Trophoblast cell (in vitro differentiated cells and primary cell): ENCODE results near the gene DLX2.
A peak's percentile ranks its signal among the peaks of the same experiment; 100 is the strongest.

Experiments
- DNase-seq, 2 donors: peaks; one replicate each; pipeline ENCODE4 v3.0.0-alpha.2; 2016
- H2AFZ ChIP-seq: 2 replicates; pipeline ENCODE4 v1.6.1; 2013; ENCODE audit warnings: low read length, moderate library complexity, mild to moderate bottlenecking; ENCODE audit not compliant: insufficient read depth, poor library complexity
- H2AK5ac ChIP-seq: 2 replicates; pipeline ENCODE4 v1.6.1; 2013; ENCODE audit warnings: mild to moderate bottlenecking, low read length
- H2BK120ac ChIP-seq: 2 replicates; pipeline ENCODE4 v1.6.1; 2013; ENCODE audit warnings: low read length, mild to moderate bottlenecking, moderate library complexity; ENCODE audit not compliant: insufficient read depth, poor library complexity
- H2BK12ac ChIP-seq: 2 replicates; pipeline ENCODE4 v1.6.1; 2013; ENCODE audit warnings: mild to moderate bottlenecking, low read length, moderate library complexity
- H2BK5ac ChIP-seq: 2 replicates; pipeline ENCODE4 v1.6.1; 2013; ENCODE audit warnings: low read length, low read depth, moderate library complexity, mild to moderate bottlenecking; ENCODE audit not compliant: poor library complexity
- H3K14ac ChIP-seq: 2 replicates; pipeline ENCODE4 v1.6.1; 2013; ENCODE audit warnings: mild to moderate bottlenecking, low read length
- H3K18ac ChIP-seq: 2 replicates; pipeline ENCODE4 v1.6.1; 2013; ENCODE audit warnings: mild to moderate bottlenecking, low read length
- H3K23ac ChIP-seq: 2 replicates; pipeline ENCODE4 v1.6.1; 2013; ENCODE audit warnings: low read length
- H3K27ac ChIP-seq: 2 replicates; pipeline ENCODE4 v1.5.1; 2013; ENCODE audit warnings: low read depth, mild to moderate bottlenecking, inconsistent platforms, low read length, moderate library complexity
- H3K27me3 ChIP-seq: 2 replicates; pipeline ENCODE4 v1.6.1; 2013; ENCODE audit warnings: inconsistent platforms, mild to moderate bottlenecking, low read length, moderate library complexity; ENCODE audit not compliant: insufficient read depth
- H3K36me3 ChIP-seq, 2 experiments: 1 replicate in 1 of 2; 2 replicates in 1 of 2; pipeline ENCODE4 v1.6.1; 2013; ENCODE audit warnings: low read length in 2 of 2, mild to moderate bottlenecking in 2 of 2, moderate library complexity in 1 of 2; ENCODE audit not compliant: insufficient read depth in 2 of 2, control insufficient read depth in 1 of 2
- H3K4ac ChIP-seq: 2 replicates; pipeline ENCODE4 v1.6.1; 2013; ENCODE audit warnings: low read depth, mild to moderate bottlenecking, low read length, moderate library complexity
- H3K4me1 ChIP-seq, 2 experiments: 1 replicate in 1 of 2; 2 replicates in 1 of 2; pipeline ENCODE4 v1.6.1; 2013; ENCODE audit warnings: low read length in 2 of 2, mild to moderate bottlenecking in 2 of 2, moderate library complexity in 1 of 2; ENCODE audit not compliant: insufficient read depth in 2 of 2, control insufficient read depth in 1 of 2
- H3K4me2 ChIP-seq: 2 replicates; pipeline ENCODE4 v1.6.1; 2013; ENCODE audit warnings: inconsistent platforms, mild to moderate bottlenecking, low read length, moderate library complexity
- H3K4me3 ChIP-seq: 2 replicates; pipeline ENCODE4 v1.5.1; 2013; ENCODE audit warnings: mild to moderate bottlenecking, low read depth, low read length, inconsistent platforms
- H3K79me1 ChIP-seq: one replicate; pipeline ENCODE4 v1.6.1; 2013; ENCODE audit warnings: low read length
- H3K79me2 ChIP-seq: 2 replicates; pipeline ENCODE4 v1.6.1; 2013; ENCODE audit warnings: low read length, mild to moderate bottlenecking; ENCODE audit not compliant: control insufficient read depth, insufficient read depth, poor library complexity
- H3K9ac ChIP-seq: 2 replicates; pipeline ENCODE4 v1.6.1; 2013; ENCODE audit warnings: mild to moderate bottlenecking, low read length
- H3K9me3 ChIP-seq: 2 replicates; pipeline ENCODE4 v1.6.1; 2013; ENCODE audit warnings: low read depth, mild to moderate bottlenecking, control low read depth, inconsistent platforms, low read length; ENCODE audit not compliant: insufficient read depth
- H4K12ac ChIP-seq: 2 replicates; pipeline ENCODE4 v1.6.1; 2013; ENCODE audit warnings: low read depth, mild to moderate bottlenecking, low read length, moderate library complexity
- H4K8ac ChIP-seq: 2 replicates; pipeline ENCODE4 v1.6.1; 2013; ENCODE audit warnings: low read depth, mild to moderate bottlenecking, low read length, moderate library complexity
- H4K91ac ChIP-seq: one replicate; pipeline ENCODE4 v1.6.1; 2013; ENCODE audit warnings: low read depth, mild to moderate bottlenecking, low read length, moderate library complexity
- WGBS: extraction: QIAGEN DNeasy Blood & Tissue Kit; methylation state at CpG from one replicate; pipeline ENCODE4 v1.1.7; 2013; ENCODE audit warnings: missing lambda C conversion rate; ENCODE audit not compliant: insufficient read length, insufficient coverage; ENCODE audit errors: extremely low coverage; 5-methylcytosine and 5-hydroxymethylcytosine counted together

DLX2 gene

DNA sequence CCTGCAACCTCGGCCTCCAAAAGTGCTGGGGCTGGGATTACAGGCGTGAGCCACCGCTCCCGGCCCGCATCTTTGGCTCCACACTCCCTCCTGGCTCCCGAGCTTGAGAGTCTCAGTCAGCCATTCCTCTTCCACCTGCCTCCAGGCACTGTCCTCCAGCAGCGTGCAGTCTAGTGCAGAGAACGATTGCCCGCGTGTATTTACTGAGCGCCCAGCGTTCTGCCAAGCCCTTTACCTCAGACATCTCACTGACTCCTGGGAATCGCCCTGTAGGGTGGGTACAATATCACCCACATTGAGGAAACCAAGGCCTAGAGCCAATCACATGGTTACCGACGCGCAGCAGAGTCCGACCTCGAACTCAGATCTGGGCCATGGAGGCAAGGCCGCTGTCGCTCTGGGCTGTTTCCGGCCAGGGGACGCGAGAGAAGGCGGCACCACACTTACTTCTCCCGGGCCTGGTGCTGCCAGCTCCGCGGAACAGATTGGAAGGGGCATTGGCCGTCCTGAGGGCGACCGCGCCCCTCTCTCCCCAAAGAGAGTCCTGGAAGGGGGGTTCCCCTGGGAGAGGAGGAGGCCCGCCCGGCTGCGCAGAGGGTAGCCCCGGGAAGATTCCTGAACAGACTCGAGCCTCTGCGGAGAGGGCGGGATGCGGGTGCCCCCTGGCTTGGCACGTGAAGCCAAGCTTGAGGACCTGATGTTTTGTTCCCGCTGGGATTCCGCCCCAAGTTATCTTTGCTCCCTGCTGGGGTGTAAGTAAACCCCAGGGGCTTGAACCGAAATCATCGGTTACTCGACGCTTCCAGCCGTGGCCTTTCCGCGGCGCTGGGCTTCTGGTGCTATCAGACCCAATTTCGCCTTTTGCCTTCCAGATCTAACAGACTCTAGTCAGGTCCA lies 5.2 kb upstream of the DLX2 start:
- Histone ChIP-seq H2AK5ac (no peak overlapping the region), H2BK120ac (no peak overlapping the region), H3K18ac (no peak overlapping the region), H3K79me1 (no peaks in the 10 kb centered on the region), H3K4me3 (no peak overlapping the region), H3K23ac (no peak overlapping the region), H4K12ac (no peak overlapping the region), H3K4me2 (no peak overlapping the region), H2AFZ (no peak overlapping the region), H4K8ac (no peak overlapping the region), H3K79me2 (no peaks in the 10 kb centered on the region), H3K9me3 (no peaks in the 10 kb centered on the region), H3K4ac (no peak overlapping the region), H2BK5ac (no peak overlapping the region), H3K9ac (no peak overlapping the region), H4K91ac (no peak overlapping the region), H3K27me3 (peaks cover 8% of the 10 kb centered on the region), H2BK12ac (no peak overlapping the region), H3K36me3 (no peaks in the 10 kb centered on the region), H3K27ac (no peak overlapping the region), H3K14ac (no peak overlapping the region), H3K4me1 (peaks cover 9 to 25% of the 10 kb centered on the region in 2 experiments)
- DNase-seq: no peak
- WGBS: no CpG with 5 or more reads among the region's 51 CpGs

DNA sequence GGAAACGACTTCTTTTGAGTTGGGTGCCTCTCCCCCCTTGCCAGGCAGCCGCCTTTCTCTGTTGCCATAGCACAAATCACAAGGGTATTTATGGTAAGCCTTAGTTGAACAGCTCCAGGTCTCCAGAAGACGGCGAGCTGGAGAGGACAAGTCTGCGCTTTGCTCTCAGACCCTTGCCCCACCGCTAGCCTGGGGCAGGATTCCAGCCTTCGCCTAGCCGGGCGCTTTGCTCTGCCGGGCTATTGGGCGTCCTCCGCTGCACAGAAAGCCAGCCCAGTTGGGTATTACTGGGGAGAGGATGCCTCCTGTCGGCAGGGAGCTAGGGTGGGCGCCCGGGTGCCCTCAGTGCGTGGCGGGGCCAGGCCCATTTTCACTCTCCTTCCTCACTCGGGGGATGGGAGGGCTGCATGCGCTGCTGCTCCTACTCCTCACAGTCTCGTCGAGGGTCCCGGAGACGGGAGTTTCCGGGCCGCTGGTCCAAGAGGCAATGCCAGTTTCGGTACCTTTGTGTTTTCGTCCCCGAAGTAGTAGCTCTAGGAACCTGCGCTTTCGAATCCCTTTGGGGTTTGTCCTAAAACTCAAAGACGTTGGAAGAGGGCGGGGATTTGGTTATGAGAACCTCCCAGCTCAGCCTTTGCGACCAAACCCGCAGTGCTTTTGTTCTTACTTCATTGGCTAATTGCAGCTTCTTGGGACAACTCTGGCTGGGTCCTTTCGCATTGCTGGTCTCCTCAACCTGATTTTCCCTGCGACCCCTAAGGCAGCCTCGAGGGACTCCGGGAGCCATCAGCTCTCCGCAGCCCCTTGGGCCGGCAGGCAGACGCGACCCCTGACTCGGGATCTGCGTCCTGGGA lies 3.6 kb upstream of the DLX2 start:
- no peak overlapping the region for H2BK12ac ChIP-seq
- H2AK5ac ChIP-seq: no peak overlapping the region
- peaks cover 9 to 26% of the 10 kb centered on the region in 2 experiments for H3K4me1 ChIP-seq
- no peaks in the 10 kb centered on the region for H3K36me3 ChIP-seq
- peaks cover 8% of the 10 kb centered on the region for H3K27me3 ChIP-seq
- H3K79me2 ChIP-seq: peaks cover 10% of the 10 kb centered on the region
- H3K79me1 ChIP-seq: peaks cover 12% of the 10 kb centered on the region
- peak overlapping the region; percentile 19 for H3K4me3 ChIP-seq
- no peak overlapping the region for H2BK120ac ChIP-seq
- H3K9ac ChIP-seq: no peak overlapping the region
- no CpG with 5 or more reads among the region's 44 CpGs for WGBS
- no peaks in the 10 kb centered on the region for H3K9me3 ChIP-seq
- H3K4ac ChIP-seq: no peak overlapping the region
- H2AFZ ChIP-seq: peak overlapping the region; percentile 24
- DNase-seq: peak; percentile 50 to 70
- H3K18ac ChIP-seq: no peak overlapping the region
- no peak overlapping the region for H4K12ac ChIP-seq
- H4K8ac ChIP-seq: peak overlapping the region; percentile 1
- H3K23ac ChIP-seq: no peak overlapping the region
- no peak overlapping the region for H3K27ac ChIP-seq
- no peak overlapping the region for H4K91ac ChIP-seq
- no peak overlapping the region for H2BK5ac ChIP-seq
- H3K14ac ChIP-seq: no peak overlapping the region
- H3K4me2 ChIP-seq: peak overlapping the region; percentile 71

DNA sequence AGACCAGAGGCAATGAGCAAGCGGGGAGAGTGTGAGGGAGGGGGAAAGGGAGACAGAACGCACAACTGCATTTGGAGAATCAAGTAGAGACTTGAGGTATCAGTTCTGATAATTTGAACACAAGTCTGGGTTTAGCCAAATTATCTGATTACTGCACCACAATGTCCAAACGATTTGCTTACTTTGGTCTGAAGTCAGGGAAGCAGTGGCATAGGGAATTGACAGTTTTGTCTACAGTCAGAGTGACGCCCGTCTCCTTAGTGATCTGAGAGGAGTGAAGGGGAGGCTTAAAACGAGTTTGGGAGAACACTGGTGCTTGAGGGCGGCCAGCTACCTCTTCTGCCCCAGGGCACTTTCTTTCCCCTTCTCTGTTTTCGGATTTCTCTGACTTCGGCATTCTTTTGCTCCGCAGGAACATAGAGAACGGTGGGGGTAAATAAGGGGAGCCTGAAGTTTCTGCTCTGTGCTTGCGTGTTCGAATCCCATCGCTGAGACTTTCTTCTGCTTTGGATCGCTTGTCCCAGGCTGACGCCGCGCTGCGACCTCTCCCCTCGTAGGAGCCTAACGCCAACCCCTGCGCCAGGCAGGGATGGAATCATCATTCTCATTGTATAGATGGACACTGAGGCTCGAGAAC lies 2.9 kb upstream of the DLX2 start:
- no peak overlapping the region for H4K91ac ChIP-seq
- H4K12ac ChIP-seq: no peak overlapping the region
- H2AK5ac ChIP-seq: no peak overlapping the region
- no CpG with 5 or more reads among the region's 23 CpGs for WGBS
- no peak overlapping the region for H3K23ac ChIP-seq
- no peak overlapping the region for H3K4ac ChIP-seq
- no peak overlapping the region for H3K14ac ChIP-seq
- no peak overlapping the region for H3K4me3 ChIP-seq
- no peak overlapping the region for H2BK12ac ChIP-seq
- peaks cover 20% of the 10 kb centered on the region for H3K79me1 ChIP-seq
- H3K27ac ChIP-seq: no peak overlapping the region
- no peak overlapping the region for H3K18ac ChIP-seq
- no peak overlapping the region for H3K9ac ChIP-seq
- H2AFZ ChIP-seq: peak overlapping the region; percentile 24
- H3K27me3 ChIP-seq: peaks cover 8% of the 10 kb centered on the region
- H3K36me3 ChIP-seq: peaks cover 6 to 7% of the 10 kb centered on the region in 2 experiments
- H3K9me3 ChIP-seq: no peaks in the 10 kb centered on the region
- H3K79me2 ChIP-seq: peaks cover 17% of the 10 kb centered on the region
- no peak overlapping the region for H2BK5ac ChIP-seq
- DNase-seq: no peak
- H3K4me2 ChIP-seq: peak overlapping the region; percentile 71
- no peak overlapping the region for H4K8ac ChIP-seq
- peaks cover 9 to 26% of the 10 kb centered on the region in 2 experiments for H3K4me1 ChIP-seq
- no peak overlapping the region for H2BK120ac ChIP-seq
